IMR-90 (cell line): ENCODE data around the gene TSEN34.
A peak's percentile ranks its signal among the peaks of the same experiment; 100 is the strongest.

Experiments
- FOS ChIP-seq: fragments of 150-350 bp; IDR thresholded peaks from 2 replicates; pipeline ENCODE4 v1.6.1; 2016; ENCODE audit warnings: low read depth, low read length
- POLR2A ChIP-seq: IDR thresholded peaks from 2 replicates; pipeline ENCODE4 v1.6.1; 2012; ENCODE audit warnings: mild to moderate bottlenecking, low read depth, low read length
- RAD21 ChIP-seq: IDR thresholded peaks from 2 replicates; pipeline ENCODE4 v1.6.1; 2012; ENCODE audit warnings: low read length, improper control_type of control experiment
- TF ChIP-seq, protein P1 (sequence below): conservative IDR thresholded peaks from 2 replicates; pipeline ENCODE4 v1.5.1; 2012; ENCODE audit warnings: mild to moderate bottlenecking, low read depth, low read length, improper control_type of control experiment
- TF ChIP-seq, protein P2 (sequence below): fragments of 150-350 bp; IDR thresholded peaks from 2 replicates; pipeline ENCODE4 v1.6.1; 2016; ENCODE audit warnings: low read depth, mild to moderate bottlenecking, low read length, moderate library complexity, borderline replicate concordance

DNA sequence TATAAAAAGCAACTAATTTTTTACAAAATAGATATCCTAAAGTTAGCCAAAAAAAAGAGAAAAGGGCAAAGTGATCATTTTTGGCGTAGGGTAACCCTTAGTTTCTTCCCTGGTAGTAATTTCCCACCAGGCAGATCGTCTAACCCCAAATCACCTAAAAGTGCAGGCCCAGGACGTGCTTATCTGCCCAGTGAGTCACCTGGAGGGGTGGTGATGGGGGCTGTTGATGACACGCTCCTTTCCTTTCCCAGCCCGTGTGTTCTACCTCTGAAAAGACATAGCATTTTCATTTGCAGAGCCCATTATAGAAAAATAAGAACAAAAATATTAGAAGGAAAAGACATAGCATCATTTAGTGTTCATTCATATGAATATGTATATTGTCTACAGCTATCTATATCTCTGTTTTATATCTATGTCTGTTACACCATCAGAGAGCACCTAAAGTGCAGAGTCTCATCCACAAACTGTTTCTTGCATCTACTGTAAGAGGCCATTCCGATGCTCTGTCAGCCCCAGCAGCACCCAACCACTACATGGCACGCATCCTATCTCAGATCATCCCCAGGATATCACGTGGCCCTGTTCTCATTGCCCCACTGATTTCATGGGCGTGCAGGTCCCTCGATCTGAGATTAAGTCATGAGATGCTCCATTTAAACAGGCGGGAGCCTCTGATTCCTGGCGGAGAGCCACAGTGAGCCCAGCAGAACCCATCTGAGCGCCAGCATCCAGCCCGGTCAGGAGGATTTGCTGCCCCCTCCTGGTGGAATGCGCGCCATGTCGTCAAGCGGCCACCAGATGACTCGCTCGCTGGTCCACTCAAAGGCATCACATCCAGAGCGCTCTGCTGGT lies 40.2 kb downstream of the TSEN34 start:
- TF ChIP-seq, protein P1, sequence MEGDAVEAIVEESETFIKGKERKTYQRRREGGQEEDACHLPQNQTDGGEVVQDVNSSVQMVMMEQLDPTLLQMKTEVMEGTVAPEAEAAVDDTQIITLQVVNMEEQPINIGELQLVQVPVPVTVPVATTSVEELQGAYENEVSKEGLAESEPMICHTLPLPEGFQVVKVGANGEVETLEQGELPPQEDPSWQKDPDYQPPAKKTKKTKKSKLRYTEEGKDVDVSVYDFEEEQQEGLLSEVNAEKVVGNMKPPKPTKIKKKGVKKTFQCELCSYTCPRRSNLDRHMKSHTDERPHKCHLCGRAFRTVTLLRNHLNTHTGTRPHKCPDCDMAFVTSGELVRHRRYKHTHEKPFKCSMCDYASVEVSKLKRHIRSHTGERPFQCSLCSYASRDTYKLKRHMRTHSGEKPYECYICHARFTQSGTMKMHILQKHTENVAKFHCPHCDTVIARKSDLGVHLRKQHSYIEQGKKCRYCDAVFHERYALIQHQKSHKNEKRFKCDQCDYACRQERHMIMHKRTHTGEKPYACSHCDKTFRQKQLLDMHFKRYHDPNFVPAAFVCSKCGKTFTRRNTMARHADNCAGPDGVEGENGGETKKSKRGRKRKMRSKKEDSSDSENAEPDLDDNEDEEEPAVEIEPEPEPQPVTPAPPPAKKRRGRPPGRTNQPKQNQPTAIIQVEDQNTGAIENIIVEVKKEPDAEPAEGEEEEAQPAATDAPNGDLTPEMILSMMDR: peak; percentile 96
- TF ChIP-seq POLR2A (no peak), RAD21 (peak; percentile 94), FOS (no peak)
- TF ChIP-seq, protein P2, sequence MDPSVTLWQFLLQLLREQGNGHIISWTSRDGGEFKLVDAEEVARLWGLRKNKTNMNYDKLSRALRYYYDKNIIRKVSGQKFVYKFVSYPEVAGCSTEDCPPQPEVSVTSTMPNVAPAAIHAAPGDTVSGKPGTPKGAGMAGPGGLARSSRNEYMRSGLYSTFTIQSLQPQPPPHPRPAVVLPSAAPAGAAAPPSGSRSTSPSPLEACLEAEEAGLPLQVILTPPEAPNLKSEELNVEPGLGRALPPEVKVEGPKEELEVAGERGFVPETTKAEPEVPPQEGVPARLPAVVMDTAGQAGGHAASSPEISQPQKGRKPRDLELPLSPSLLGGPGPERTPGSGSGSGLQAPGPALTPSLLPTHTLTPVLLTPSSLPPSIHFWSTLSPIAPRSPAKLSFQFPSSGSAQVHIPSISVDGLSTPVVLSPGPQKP: no peak
